ENCODE measurements around the gene CHMP1B. TPM values are rescaled to one million over a fixed set of nuclear protein-coding genes. Genes with fewer than 3 reads are reported as not detected.
A peak's percentile ranks its signal among the peaks of the same experiment; 100 is the strongest.

The CHMP1B gene
- total and polyA plus RNA-seq, 9 of the 15 experiments (the other 6 are each of a cell fraction or from before 2014, with no cell fraction given) = 12.3 to 29.9 (median 19.0) TPM

GRCh38 chr18:11851146-11851805, at the start of gene CHMP1B (continued):
- TF ChIP-seq YY1 (IDR thresholded peaks at IDR 0.05; ENCODE audit: borderline replicate concordance in 1 of 3, control insufficient read depth in 1 of 3, extremely low read depth in 1 of 3, insufficient read depth in 3 of 3, insufficient read length in 1 of 3, insufficient replicate concordance in 2 of 3, low read depth in 1 of 3, low read length in 2 of 3) (peak in 2 of 3 experiments; percentile 77 to 88), CREB3 (tag; conservative IDR thresholded peaks at IDR 0.05; ENCODE audit: low read depth) (no peak), TRIM28 (IDR thresholded peaks at IDR 0.05) (no peak), NFE2L1 (tag; IDR thresholded peaks at IDR 0.05; ENCODE audit: borderline replicate concordance, low read depth) (no peak), MXI1 (IDR thresholded peaks at IDR 0.05; ENCODE audit: low read depth, low read length) (peak; percentile 48; the same call in 1 of the 2 replicates), ZKSCAN1 (IDR thresholded peaks at IDR 0.05; ENCODE audit: low read depth, low read length) (peak; percentile 66; the same call in 1 of the 2 replicates), TCF15 (CRISPR knock-in tag; IDR thresholded peaks at IDR 0.05) (no peak), NFATC3 (IDR thresholded peaks at IDR 0.05) (no peak), CBX2 (IDR thresholded peaks at IDR 0.05; ENCODE audit: insufficient read depth, low read length, poor library complexity, severe bottlenecking) (no peak), RREB1 (CRISPR knock-in tag; IDR thresholded peaks at IDR 0.05) (0 out of 2 replicates have a peak, but pooled peaks have one; percentile 14), GATA2 (CRISPR knock-in tag; IDR thresholded peaks at IDR 0.05) (no peak), ZNF644 (tag; IDR thresholded peaks at IDR 0.05; ENCODE audit: low read depth) (no peak), MTA3 (IDR thresholded peaks at IDR 0.05; ENCODE audit: borderline replicate concordance) (peak; percentile 86), ZNF324 (CRISPR knock-in tag; IDR thresholded peaks at IDR 0.05) (0 out of 2 replicates have a peak, but pooled peaks have one; percentile 41), KDM4B (IDR thresholded peaks at IDR 0.05; ENCODE audit: borderline replicate concordance in 2 of 2, low read depth in 1 of 2) (no peak; a peak in 1 of 4 replicates), ELF4 (CRISPR knock-in tag; IDR thresholded peaks at IDR 0.05) (peak; percentile 94), E2F4 (CRISPR knock-in tag; IDR thresholded peaks at IDR 0.05; ENCODE audit: low read depth) (no peak), ATF7 (IDR thresholded peaks at IDR 0.05) (peak; percentile 97)
